ENCODE measurements around the gene DLG2. TPM values are rescaled to one million over a fixed set of nuclear protein-coding genes. Genes with fewer than 3 reads are reported as not detected.

Gene DLG2
- total and polyA plus RNA-seq, 12 donors, result 1.0 to 14.8 (median 7.4) TPM

DNA sequence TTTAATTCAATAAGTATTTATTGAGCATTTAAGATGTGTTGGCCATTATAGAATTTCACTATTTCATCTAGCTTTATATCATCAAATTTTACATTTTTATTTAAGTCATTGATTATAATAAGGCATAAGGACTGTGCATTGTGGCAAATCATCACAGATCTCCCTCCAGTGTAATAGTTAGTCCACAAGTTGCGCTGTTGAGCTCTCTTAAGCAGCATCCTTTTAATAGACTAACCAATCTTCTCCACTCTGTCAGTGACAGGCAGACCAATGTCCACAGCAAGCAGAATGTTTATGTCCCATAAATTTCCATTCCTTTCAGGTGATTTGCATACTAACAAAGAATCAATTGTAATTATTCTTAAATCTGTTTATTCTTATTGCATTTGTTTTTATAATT is 1745.7 kb downstream of the DLG2 start:
- Histone ChIP-seq H3K27ac (no peak overlapping the region), H3K36me3 (no peaks in the 10 kb centered on the region), H3K4me1 (no peaks in the 10 kb centered on the region), H3K4me3 (no peak overlapping the region), H3K9me3 (no peaks in the 10 kb centered on the region), H3K27me3 (no peaks in the 10 kb centered on the region)
- ATAC-seq (no peak), DNase-seq (no peak)
- intact Hi-C loops (cut with DNase I), result no loop called here
- WGBS, 2 donors, result 94 to 95% methylated on average over 1 of the region's 1 CpG
- TF ChIP-seq, protein P1, sequence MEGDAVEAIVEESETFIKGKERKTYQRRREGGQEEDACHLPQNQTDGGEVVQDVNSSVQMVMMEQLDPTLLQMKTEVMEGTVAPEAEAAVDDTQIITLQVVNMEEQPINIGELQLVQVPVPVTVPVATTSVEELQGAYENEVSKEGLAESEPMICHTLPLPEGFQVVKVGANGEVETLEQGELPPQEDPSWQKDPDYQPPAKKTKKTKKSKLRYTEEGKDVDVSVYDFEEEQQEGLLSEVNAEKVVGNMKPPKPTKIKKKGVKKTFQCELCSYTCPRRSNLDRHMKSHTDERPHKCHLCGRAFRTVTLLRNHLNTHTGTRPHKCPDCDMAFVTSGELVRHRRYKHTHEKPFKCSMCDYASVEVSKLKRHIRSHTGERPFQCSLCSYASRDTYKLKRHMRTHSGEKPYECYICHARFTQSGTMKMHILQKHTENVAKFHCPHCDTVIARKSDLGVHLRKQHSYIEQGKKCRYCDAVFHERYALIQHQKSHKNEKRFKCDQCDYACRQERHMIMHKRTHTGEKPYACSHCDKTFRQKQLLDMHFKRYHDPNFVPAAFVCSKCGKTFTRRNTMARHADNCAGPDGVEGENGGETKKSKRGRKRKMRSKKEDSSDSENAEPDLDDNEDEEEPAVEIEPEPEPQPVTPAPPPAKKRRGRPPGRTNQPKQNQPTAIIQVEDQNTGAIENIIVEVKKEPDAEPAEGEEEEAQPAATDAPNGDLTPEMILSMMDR (IDR thresholded peaks at IDR 0.05), result no peak

GRCh38 chr11:83871054-83871453 is 1756.1 kb downstream of the DLG2 start:
- Histone ChIP-seq H3K27ac (no peak overlapping the region), H3K27me3 (no peaks in the 10 kb centered on the region), H3K4me3 (no peak overlapping the region), H3K9me3 (no peaks in the 10 kb centered on the region), H3K4me1 (no peaks in the 10 kb centered on the region), H3K36me3 (no peaks in the 10 kb centered on the region)
- TF ChIP-seq, protein P1 (IDR thresholded peaks at IDR 0.05), result no peak
- no peak for DNase-seq
- ATAC-seq, result peak in 1 of 8 donors; percentile 20
- intact Hi-C loops (cut with DNase I), result no loop called here

- Histone ChIP-seq H3K9me3 (no peaks in the 10 kb centered on the region), H3K27ac (no peak overlapping the region), H3K36me3 (no peaks in the 10 kb centered on the region), H3K4me1 (peaks cover 0 to 6% (median 0%) of the 10 kb centered on the region in 9 donors), H3K27me3 (no peaks in the 10 kb centered on the region), H3K4me3 (no peak overlapping the region)
- intact Hi-C loops (cut with DNase I), result no loop called here
- TF ChIP-seq, protein P1 (IDR thresholded peaks at IDR 0.05), result no peak
- ATAC-seq, result no peak
- WGBS, 2 donors, result 89 to 95% methylated on average over 5 of the region's 5 CpGs
- DNase-seq, result no peak
These were observed 1760.5 kb downstream of the DLG2 start for GRCh38 chr11:83866655-83867054.

- DNase-seq (no peak), ATAC-seq (peak in 5 of 8 donors; percentile 35 to 84 (median 47))
- no peak overlapping the region for H3K4me3 ChIP-seq
- H3K36me3 ChIP-seq, result no peaks in the 10 kb centered on the region
- intact Hi-C loops (cut with DNase I), result no loop called here
- TF ChIP-seq, protein P1 (IDR thresholded peaks at IDR 0.05), result no peak
- H3K27ac ChIP-seq, result no peak overlapping the region
- WGBS, 2 donors, result 77 to 83% methylated on average over 4 of the region's 4 CpGs
- no peaks in the 10 kb centered on the region for H3K27me3 ChIP-seq
- H3K9me3 ChIP-seq, result no peaks in the 10 kb centered on the region
- peaks cover 0 to 6% (median 0%) of the 10 kb centered on the region in 9 donors for H3K4me1 ChIP-seq
These were observed 1761.3 kb downstream of the DLG2 start for GRCh38 chr11:83865636-83866461.

Data from heart right ventricle (tissue), 16 donors.